HG03439 (cell line): Measurements from ENCODE around the gene MTFR1L.

Source experiments
- ATAC-seq: cut with Tn5 transposase; IDR thresholded peaks from one replicate; pipeline ENCODE4 v1.9.1; 2021; ENCODE audit warnings: mild to moderate bottlenecking, moderate library complexity; ENCODE audit not compliant: unreplicated experiment

The MTFR1L gene

GRCh38 chr1:25858906-25859789 lies 39.4 kb downstream of the MTFR1L start, which contains the start of gene AUNIP:
Gene AUNIP, minus strand, starts transcription at chr1:25859457. Its CDS starts 100 bp downstream, at chr1:25859357.
- ATAC-seq = peak; percentile 85

GRCh38 chr1:25861316-25862286 lies 41.8 kb downstream of the MTFR1L start:
- no peak for ATAC-seq

GRCh38 chr1:25862785-25863485 lies 43.2 kb downstream of the MTFR1L start:
- no peak for ATAC-seq

- no peak for ATAC-seq
Observed at GRCh38 chr1:25863486-25864262, 43.9 kb downstream of the MTFR1L start.

- ATAC-seq = no peak
Observed at GRCh38 chr1:25864434-25864833, 44.7 kb downstream of the MTFR1L start.

- no peak for ATAC-seq
Observed at GRCh38 chr1:25866288-25866687, 46.5 kb downstream of the MTFR1L start.

- no peak for ATAC-seq
Observed at GRCh38 chr1:25867210-25867991, 47.6 kb downstream of the MTFR1L start.

- ATAC-seq = no peak
Observed at GRCh38 chr1:25869909-25870606, 50.3 kb downstream of the MTFR1L start.

GRCh38 chr1:25870614-25871013 lies 50.9 kb downstream of the MTFR1L start:
- ATAC-seq = no peak

GRCh38 chr1:25871086-25871703 lies 51.4 kb downstream of the MTFR1L start:
- no peak for ATAC-seq

GRCh38 chr1:25871704-25872494 lies 52.1 kb downstream of the MTFR1L start:
- ATAC-seq = no peak

- no peak for ATAC-seq
Observed at GRCh38 chr1:25872713-25873112, 53.0 kb downstream of the MTFR1L start.

- no peak for ATAC-seq
Observed at GRCh38 chr1:25873120-25873519, 53.4 kb downstream of the MTFR1L start.

- ATAC-seq = no peak
Observed at GRCh38 chr1:25874209-25874608, 54.5 kb downstream of the MTFR1L start.

GRCh38 chr1:25874635-25875153 lies 54.9 kb downstream of the MTFR1L start:
- no peak for ATAC-seq

- ATAC-seq = peak; percentile 48
Observed at GRCh38 chr1:25875154-25875855, 55.6 kb downstream of the MTFR1L start, which contains the start of gene PAQR7. Gene PAQR7, minus strand, starts transcription at chr1:25875708. Its CDS starts 11,869 bp downstream, at chr1:25863839.
